BJ (cell line): ENCODE measurements around the gene KIF13A. TPM values are rescaled to one million over a fixed set of nuclear protein-coding genes. Genes with fewer than 3 reads are reported as not detected.

Experiments used
- CTCF ChIA-PET: fragments of 350-600 bp; formaldehyde crosslinking; extraction: SDS; loops from one replicate; lab custom pipeline; 2021; ENCODE audit warnings: antibody characterized with exemption, inconsistent platforms; lab: Yijun Ruan, JAX
- POLR2A ChIA-PET: fragments of 300-600 bp; sonication (Branson Sonifier 250); formaldehyde crosslinking; extraction: SDS; loops from one replicate; lab custom pipeline; 2021; ENCODE audit warnings: antibody characterized with exemption; lab: Charles Lee
- DNase-seq: peaks from one replicate; pipeline ENCODE4 v3.0.0-alpha.2; 2011; ENCODE audit warnings: low read depth
- H3K27me3 ChIP-seq: 2 replicates; pipeline ENCODE4 v1.6.0; 2011; ENCODE audit warnings: low read length; ENCODE audit not compliant: control insufficient read depth, insufficient read depth
- H3K36me3 ChIP-seq: 2 replicates; pipeline ENCODE4 v1.5.1; 2011; ENCODE audit warnings: low read length; ENCODE audit not compliant: control insufficient read depth, insufficient read depth
- H3K4me3 ChIP-seq: 2 replicates; pipeline ENCODE4 v1.5.1; 2011; ENCODE audit warnings: low read depth, mild to moderate bottlenecking, control low read depth, low read length
- CTCF ChIP-seq: IDR thresholded peaks from 2 replicates; pipeline ENCODE4 v1.5.1; 2011; ENCODE audit warnings: low read depth, mild to moderate bottlenecking, control low read depth, inconsistent platforms, low read length, moderate library complexity; ENCODE audit not compliant: insufficient read depth
- polyA plus RNA-seq: library from polyadenylated mRNA; depleted of rRNA; stranded (reverse); fragments of >200 nt; gene quantifications from 2 replicates; pipeline ENCODE4 v1.2.3, GENCODE V29; 2011

Gene KIF13A
- polyA plus RNA-seq, 1 experiment, result 41.4 TPM

DNA sequence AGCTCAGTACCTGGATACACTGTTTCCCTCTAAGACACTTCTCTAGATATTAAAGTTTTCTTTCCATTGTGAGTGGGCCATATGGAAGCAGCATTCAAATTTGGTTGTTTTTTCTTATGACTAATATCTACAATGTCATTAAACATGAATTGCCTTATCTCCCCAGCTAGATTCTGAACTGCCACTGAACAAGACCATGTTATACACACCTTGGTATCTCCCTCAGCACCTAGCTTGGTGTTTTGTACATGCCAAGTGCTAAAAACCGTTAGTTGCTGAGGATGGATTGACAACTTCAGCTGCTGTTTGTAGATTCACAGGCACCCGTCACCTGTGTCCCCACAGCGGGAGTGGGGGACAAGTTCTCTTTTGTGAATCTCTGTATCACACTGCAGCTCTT lies 131.1 kb downstream of the KIF13A start:
- H3K36me3 ChIP-seq, result peaks cover 5% of the 10 kb centered on the region
- ChIA-PET POLR2A (no interaction called here), CTCF (interaction anchor here (0.8 kb wide), 1 partner anchor 109 kb away, joined by 3 read pairs; no protein-coding TSS in a partner anchor)
- no peak overlapping the region for H3K4me3 ChIP-seq
- no peak for TF ChIP-seq CTCF
- H3K27me3 ChIP-seq, result no peaks in the 10 kb centered on the region
- DNase-seq, result no peak

GRCh38 chr6:17855381-17855780 lies 132.1 kb downstream of the KIF13A start:
- CTCF ChIA-PET, result no interaction called here
- POLR2A ChIA-PET, result no interaction called here
- H3K4me3 ChIP-seq, result no peak overlapping the region
- no peak for TF ChIP-seq CTCF
- H3K27me3 ChIP-seq, result no peaks in the 10 kb centered on the region
- peaks cover 5% of the 10 kb centered on the region for H3K36me3 ChIP-seq
- DNase-seq, result no peak

DNA sequence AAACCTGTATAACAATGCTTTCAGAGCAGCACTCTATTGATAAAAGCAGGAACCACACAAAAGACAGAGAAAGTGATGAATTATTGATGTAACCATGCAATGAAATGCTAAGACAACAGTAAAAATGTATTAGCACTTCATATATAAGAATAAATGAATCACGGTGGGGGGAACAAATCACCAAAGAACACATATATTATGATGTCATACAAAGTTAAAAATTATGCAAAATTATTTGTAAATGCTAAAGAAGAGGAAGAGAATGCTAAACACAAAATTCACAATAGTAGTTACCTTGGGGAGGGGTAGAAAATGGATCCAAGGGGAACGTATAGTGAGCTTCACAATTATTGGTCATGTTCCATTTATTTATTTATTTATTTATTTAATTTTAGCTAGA lies 133.9 kb downstream of the KIF13A start:
- no peak for DNase-seq
- ChIA-PET POLR2A (no interaction called here), CTCF (interaction anchor here (0.6 to 0.7 kb wide), 2 partner anchors 269 to 1366 kb away, joined by 3 read pairs; partner anchors contain the start of gene NHLRC1)
- Histone ChIP-seq H3K36me3 (peaks cover 7% of the 10 kb centered on the region), H3K27me3 (no peaks in the 10 kb centered on the region), H3K4me3 (no peak overlapping the region)
- no peak for TF ChIP-seq CTCF

DNA sequence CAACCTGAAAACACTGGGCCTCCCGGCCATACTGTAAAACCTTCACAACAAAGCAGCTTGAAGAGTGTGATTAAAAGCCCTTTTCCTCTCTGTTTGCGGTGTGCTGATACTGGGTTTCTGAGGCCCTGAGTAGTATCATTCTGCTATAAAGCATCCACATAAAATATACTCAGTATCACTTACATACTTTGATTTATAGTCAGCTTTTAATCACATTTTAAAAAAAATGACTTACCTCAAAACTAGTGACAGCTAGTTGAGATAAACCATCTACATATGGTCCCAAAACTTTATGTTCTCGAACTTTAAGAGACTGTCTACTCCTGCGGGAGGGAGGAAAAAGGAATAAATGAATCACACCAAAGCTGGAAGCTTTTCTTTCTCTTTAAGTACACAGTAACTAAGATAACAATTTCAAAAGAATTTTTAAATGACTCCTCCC lies 135.7 kb downstream of the KIF13A start:
- H3K4me3 ChIP-seq, result no peak overlapping the region
- no peak for DNase-seq
- no peak for TF ChIP-seq CTCF
- H3K27me3 ChIP-seq, result no peaks in the 10 kb centered on the region
- H3K36me3 ChIP-seq, result peaks cover 10% of the 10 kb centered on the region
- ChIA-PET POLR2A (no interaction called here), CTCF (interaction anchor here (0.7 to 1.6 kb wide), 2 partner anchors 34 to 271 kb away, joined by 3 read pairs; partner anchors contain the start of gene NHLRC1)

GRCh38 chr6:17851001-17851719 lies 136.3 kb downstream of the KIF13A start:
- TF ChIP-seq CTCF, result no peak
- CTCF ChIA-PET, result interaction anchor here (0.7 to 1.6 kb wide), 2 partner anchors 34 to 271 kb away, joined by 3 read pairs; partner anchors contain the start of gene NHLRC1
- no peaks in the 10 kb centered on the region for H3K27me3 ChIP-seq
- no peak overlapping the region for H3K4me3 ChIP-seq
- POLR2A ChIA-PET, result no interaction called here
- H3K36me3 ChIP-seq, result peaks cover 10% of the 10 kb centered on the region
- DNase-seq, result no peak
